SK-N-SH (cell line): ENCODE data around the gene GABRB1.

Experiments
- CTCF ChIP-seq: fragments of 200-600 bp; sonication (generic); IDR thresholded peaks from 2 replicates; pipeline ENCODE4 v1.6.1; 2017; ENCODE audit warnings: antibody characterized with exemption, mild to moderate bottlenecking, moderate library complexity
- EP300 ChIP-seq, 2 experiments: IDR thresholded peaks; 2 replicates each; pipeline versions ENCODE4 v1.4.0 to v1.6.1; 2012; ENCODE audit warnings: borderline replicate concordance in 1 of 2, low read depth in 1 of 2, low read length in 1 of 2
- NRF1 ChIP-seq: IDR thresholded peaks from 2 replicates; pipeline ENCODE4 v1.6.1; 2012; ENCODE audit warnings: low read depth, mild to moderate bottlenecking, low read length
- TAF1 ChIP-seq: IDR thresholded peaks from 2 replicates; pipeline ENCODE4 v1.6.1; 2012; ENCODE audit warnings: low read depth, mild to moderate bottlenecking, low read length, moderate library complexity, borderline replicate concordance
- YY1 ChIP-seq: IDR thresholded peaks from 2 replicates; pipeline ENCODE4 v1.4.0; 2012; ENCODE audit warnings: low read depth, mild to moderate bottlenecking
- TF ChIP-seq, protein P1 (sequence below): IDR thresholded peaks from 2 replicates; pipeline ENCODE4 v1.4.0; 2012; ENCODE audit warnings: low read depth

DNA sequence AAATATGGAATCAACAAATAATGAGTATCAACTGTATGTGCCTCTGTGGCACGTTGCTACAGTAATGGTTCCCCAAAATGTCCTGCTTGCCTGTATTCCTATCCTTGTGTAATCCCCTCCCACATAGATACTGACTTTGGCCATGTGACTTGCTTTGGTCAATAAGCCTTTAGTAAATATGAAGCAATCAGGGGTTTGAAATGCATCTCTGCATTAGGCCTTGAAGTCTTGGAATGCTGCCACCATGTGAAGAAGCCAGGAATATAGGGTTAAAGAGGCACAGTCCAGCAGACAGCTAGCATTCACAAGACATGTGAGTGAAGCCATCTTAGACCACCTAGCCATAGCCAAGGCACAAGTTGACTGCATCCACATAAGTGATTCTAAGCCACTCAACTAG is 190.9 kb downstream of the GABRB1 start:
- TF ChIP-seq NRF1: no peak
- no peak for TF ChIP-seq CTCF
- TF ChIP-seq, protein P1, sequence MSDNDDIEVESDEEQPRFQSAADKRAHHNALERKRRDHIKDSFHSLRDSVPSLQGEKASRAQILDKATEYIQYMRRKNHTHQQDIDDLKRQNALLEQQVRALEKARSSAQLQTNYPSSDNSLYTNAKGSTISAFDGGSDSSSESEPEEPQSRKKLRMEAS: no peak
- no peak for TF ChIP-seq EP300 (IDR thresholded peaks at IDR 0.05; ENCODE audit: borderline replicate concordance in 1 of 2, low read depth in 1 of 2, low read length in 1 of 2)
- TF ChIP-seq YY1: no peak
- no peak for TF ChIP-seq TAF1
